Activated CD8-positive, alpha-beta memory T cell treated with anti-CD3 and anti-CD28 coated beads for 4 hours (primary cell): ENCODE results near the gene SP110.
"Not testable (repeated sequence)": the region's sequence is repeated elsewhere in the genome, so short reads cannot be mapped to it uniquely, and the experiment has no call there.

ENCODE experiments used
- DNase-seq, 2 donors: peaks; one replicate each; pipeline ENCODE4 v3.0.0-alpha.2; 2020; ENCODE audit warnings: low read depth in 2 of 2

Gene SP110

DNA sequence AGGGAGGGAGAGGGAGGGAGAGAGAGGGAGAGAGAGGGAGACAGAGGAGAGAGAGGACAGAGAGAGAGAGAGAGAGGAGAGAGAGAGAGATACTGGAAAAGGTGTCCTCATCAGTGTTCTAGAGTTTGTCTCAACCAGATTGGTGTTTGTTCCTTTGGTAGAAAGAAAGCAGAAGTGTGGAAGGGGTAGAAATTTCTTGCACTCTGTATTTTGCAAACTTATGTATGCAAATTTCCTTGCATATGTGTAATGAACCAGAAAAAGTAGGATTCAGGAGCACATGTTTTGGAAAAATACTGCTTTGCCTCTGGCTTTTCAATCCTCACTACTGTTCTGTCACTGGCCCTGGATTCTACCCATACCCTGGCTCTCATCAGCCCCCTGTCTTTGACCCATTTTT is 4.7 kb upstream of the SP110 start:
- no peak for DNase-seq

GRCh38 chr2:230222829-230223228 is 3.0 kb upstream of the SP110 start:
- DNase-seq, result not testable (repeated sequence)

GRCh38 chr2:230221493-230221892 is 1.7 kb upstream of the SP110 start:
- DNase-seq, result no peak

DNA sequence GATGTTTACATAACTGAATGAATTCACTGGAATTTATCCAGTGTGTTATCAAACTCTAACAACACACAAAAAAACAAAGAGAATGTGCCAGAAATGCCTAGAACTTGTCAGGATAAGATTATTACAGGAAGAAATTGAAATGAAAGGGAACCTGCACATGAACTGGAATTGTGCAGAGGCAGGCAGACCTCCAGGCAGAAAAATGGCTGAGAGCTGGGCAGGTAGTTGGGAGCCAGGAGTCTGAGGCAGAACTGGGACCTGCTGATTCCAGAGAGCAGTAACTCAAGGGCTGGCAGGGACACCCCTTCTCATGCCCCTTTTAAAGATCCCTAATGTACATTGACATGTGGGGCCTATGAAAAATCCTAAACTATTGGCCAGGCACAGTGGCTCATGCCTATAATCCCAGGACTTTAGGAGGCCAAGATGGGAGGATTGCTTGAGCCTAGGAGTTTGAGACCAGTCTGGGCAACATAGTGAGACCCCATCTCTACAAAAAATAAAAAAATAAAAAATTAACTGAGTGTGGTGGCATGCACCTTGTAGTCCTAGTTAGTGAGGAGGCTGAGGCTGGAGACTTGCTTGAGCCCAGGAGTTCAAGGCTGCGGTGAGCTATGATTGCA is 674 bp upstream of the SP110 start:
- DNase-seq, result no peak

DNA sequence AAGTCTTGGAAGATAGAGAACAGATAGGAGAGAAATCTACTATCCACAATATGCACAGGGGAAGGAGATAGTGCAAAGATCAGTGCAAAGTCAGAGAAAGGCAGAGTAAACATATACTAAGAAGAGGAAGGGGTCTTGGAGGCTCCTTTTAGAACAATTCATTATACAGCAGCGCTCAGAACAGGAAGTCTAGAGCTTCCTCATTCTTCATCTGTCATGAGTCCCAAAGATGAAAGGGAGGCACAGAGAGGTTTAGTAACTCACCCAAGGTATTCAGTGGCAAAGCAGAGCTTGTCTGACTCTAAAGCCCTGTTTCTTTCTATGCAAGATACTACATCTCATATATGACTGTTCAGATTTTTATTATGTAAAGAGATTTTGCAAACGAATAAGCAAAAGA is 1.4 kb downstream of the SP110 start:
- no peak for DNase-seq

DNA sequence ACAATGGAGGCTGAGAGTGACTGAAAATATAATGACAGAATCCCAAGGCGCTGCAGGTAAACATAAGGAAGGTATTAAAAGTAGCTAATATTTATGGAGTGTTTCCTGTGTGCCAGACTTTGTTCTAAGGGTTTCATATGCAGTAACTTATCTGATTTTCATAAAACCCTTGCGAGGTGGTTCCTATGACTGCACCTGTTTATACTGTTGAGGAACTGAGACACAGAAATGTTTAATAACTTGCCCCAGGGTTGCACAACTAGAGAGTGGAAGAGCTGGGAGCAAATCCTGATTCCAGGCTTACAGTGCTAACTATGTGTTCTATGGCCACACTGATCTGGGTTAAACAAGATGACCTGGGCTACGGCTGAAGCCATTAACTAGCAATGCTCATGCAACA is 2.4 kb downstream of the SP110 start:
- no peak for DNase-seq

- no peak for DNase-seq
Measured at GRCh38 chr2:230216489-230216888, 3.3 kb downstream of the SP110 start.

DNA sequence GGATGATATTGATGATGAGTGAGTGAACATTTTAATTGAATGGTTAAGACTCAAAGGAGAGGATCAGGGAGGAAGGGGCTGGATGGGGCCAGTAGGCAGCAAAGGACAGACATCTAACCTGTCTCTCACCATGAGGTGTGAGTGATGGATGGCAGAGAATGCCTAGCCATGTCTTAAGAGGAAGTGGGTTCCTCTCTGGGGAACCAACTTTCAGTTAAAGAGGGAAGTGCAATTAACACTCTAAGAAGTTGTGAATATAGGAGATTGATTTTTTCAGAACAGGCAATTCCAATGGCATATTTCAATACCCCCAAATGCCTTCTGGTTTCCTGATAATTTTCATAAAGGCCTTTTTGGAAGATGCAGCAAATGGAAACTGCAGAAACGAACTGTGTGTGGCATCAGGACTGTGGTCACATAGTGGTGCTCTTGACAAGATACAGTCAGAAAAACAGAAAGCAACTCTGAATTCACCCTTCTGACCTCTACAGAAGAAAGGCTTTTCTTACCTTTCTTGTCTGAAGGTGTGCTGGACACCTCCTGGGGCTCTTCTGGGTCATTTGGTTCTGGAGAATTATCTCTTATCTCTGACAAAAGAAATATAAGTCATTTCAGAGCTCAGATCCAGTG is 10.2 kb downstream of the SP110 start:
- no peak for DNase-seq

DNA sequence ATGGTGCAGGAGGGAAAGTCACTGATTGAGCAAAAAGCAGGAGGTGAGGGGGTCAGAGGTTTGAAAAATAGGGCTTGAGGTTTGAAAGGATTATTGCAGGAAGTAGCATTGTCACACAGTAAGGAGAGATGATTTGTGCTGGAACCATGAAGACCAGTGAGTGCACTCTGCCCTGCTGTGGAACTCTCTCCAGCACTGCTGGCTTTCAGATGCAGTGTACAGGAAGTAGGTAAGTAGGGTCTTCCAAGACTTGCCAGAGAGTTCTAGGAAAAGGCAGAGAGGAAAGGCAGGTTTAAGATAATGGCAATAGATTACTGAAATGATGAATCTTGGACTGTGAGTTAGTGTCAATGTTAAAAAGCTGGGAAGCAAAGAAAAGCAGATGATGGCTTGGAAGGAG is 11.2 kb downstream of the SP110 start:
- DNase-seq, result no peak

- DNase-seq, result no peak
Measured at GRCh38 chr2:230205721-230206120, 14.1 kb downstream of the SP110 start.

- DNase-seq, result no peak
Measured at GRCh38 chr2:230205034-230205433, 14.8 kb downstream of the SP110 start.

GRCh38 chr2:230203110-230203676 is 16.6 kb downstream of the SP110 start:
- DNase-seq, result no peak

DNA sequence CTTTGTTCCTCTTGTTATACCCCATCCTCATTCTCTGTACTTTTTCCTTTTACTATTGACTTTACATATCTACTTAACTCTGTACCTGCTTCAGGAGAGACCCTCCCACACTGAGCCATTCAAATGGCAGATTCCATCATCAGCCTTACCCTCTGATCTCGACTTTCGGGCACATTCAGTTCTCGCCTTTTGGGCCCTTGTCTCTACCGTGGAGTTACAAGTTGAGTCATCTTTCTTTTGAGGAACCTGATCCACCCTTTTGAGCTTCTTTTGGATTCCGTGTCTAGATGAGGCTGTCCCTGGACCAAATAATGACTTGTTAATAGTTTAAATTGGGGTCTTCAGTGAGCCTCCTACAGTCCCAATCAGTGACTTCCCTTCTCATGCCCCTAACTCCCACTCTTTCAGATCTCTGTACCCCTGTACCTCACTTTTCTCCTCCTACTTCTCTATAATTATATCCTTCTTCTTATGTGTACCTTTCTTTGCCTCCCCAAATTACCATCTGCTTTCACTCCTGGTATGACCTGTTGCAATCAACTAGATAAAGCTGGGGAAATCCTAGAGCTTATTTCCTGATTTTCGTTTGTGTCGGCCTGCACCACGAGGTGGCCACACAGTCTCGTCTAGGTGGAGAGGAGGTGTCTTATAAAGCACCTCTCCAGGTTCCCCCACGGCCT is 17.2 kb downstream of the SP110 start:
- no peak for DNase-seq

DNA sequence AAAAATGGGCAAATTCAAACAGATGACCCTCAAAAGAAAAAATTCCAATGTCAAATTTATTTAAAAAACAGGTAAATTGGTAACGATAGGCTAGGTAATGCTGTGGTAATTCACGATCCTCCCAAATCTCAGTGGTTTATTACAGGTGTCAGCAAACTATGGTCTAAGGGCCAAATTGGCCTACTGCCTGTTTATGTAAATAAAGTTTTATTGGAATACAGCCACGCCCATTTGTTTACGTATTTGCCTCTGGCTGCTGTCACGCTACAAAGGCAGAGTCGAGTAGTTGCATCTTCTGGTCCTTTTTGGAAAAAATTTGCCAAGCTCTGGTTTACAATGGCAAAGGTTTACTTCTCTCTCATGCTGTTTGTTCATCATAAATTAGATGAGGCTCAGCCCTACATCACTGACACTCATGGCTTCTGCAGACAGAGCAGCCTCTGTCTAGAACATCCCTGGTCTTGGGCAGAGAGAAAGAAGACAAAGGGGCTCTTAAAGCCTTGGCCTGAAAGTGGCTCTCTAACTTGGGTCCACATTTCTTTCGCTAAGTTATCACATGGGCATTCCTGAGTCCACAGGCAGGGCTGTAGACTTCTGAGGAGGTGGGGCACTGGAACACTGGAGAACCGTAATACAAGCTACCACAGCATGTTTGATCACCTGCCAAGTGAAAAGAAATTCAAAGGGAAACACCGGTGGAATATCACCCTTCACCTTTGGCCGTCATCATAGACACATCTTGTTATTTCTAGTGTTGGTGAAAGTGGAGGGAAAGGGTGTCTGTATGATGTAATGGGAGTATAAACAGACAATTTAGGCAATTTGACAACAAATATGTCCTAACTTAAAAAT is 34.8 kb downstream of the SP110 start:
- no peak for DNase-seq

DNA sequence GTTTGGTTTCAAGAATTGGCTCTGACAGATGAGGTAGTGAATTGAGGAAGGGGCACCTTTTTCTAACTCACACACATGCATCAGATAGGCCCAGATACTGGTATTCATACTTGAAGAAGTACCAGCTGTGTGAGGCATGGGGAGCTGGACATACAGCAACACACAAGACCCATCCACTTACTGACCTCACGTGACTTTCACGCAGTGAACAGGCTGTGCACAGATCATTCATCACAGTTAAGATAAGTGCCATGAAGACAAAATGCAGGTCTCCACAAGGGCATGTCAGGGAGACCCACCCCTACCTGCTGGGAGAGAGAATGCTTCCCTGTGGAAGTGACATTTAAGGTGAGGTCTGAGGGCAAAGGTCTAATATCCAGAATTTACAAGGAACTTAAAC is 38.6 kb downstream of the SP110 start:
- DNase-seq, result no peak

- no peak for DNase-seq
Measured at GRCh38 chr2:230179907-230180306, 39.9 kb downstream of the SP110 start.

- DNase-seq, result no peak
Measured at GRCh38 chr2:230178546-230179485, 41.0 kb downstream of the SP110 start.

GRCh38 chr2:230176996-230177395 is 42.8 kb downstream of the SP110 start:
- DNase-seq, result no peak

GRCh38 chr2:230174466-230174865 is 45.3 kb downstream of the SP110 start:
- DNase-seq, result no peak

DNA sequence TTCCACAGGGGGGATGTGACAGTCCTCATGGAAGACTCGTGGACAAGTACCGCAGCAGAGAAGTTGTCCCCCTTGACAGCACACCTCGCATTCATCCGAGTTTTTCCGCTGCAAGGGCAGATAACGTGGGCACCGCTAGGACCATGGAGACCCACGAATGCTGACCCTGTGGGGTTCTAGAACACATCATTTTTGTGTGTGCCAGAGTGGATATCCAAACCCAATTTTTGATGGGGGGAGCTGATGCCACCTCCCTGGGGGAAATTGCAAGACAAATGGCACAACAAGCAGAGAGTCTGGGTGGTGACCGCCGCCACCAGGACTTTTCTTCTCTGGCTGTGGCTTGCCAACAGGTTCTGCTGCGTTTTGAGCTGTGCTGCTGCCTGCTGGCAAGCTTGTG is 46.9 kb downstream of the SP110 start:
- no peak for DNase-seq

- DNase-seq, result no peak
Measured at GRCh38 chr2:230172156-230172555, 47.6 kb downstream of the SP110 start.
